Activated CD4-positive, alpha-beta memory T cell treated with anti-CD3 and anti-CD28 coated beads for 36 hours (primary cell): ENCODE results near the gene CDC42EP4. TPM values are rescaled to one million over a fixed set of nuclear protein-coding genes. Genes with fewer than 3 reads are reported as not detected.
"Not testable (repeated sequence)": the region's sequence is repeated elsewhere in the genome, so short reads cannot be mapped to it uniquely, and the experiment has no call there.

ENCODE experiments used
- CTCF ChIA-PET: fragments of 350-600 bp; sonication (Branson Sonifier 250); formaldehyde crosslinking; loops from one replicate; lab custom pipeline; 2021; ENCODE audit warnings: antibody characterized with exemption, inconsistent platforms; lab: Charles Lee
- POLR2A ChIA-PET: fragments of 350-600 bp; sonication (Branson Sonifier 250); formaldehyde crosslinking; loops from one replicate; lab custom pipeline; 2021; ENCODE audit warnings: antibody characterized with exemption; lab: Charles Lee
- DNase-seq: peaks from one replicate; pipeline ENCODE4 v3.0.0-alpha.2; 2020
- H3K27ac Mint-ChIP-seq: one replicate; pipeline ENCODE4 v1.8.0; 2021; ENCODE audit warnings: mixed read lengths
- H3K27me3 Mint-ChIP-seq: one replicate; pipeline ENCODE4 v1.8.0; 2021; ENCODE audit warnings: mixed read lengths
- H3K36me3 Mint-ChIP-seq: one replicate; pipeline ENCODE4 v1.8.0; 2021; ENCODE audit warnings: mixed read lengths
- H3K4me1 Mint-ChIP-seq: one replicate; pipeline ENCODE4 v1.8.0; 2021; ENCODE audit warnings: low read depth, mixed read lengths
- H3K4me3 Mint-ChIP-seq: one replicate; pipeline ENCODE4 v1.8.0; 2021; ENCODE audit warnings: mild to moderate bottlenecking, mixed read lengths
- H3K9me3 Mint-ChIP-seq: one replicate; pipeline ENCODE4 v1.8.0; 2021; ENCODE audit warnings: mixed read lengths
- intact Hi-C: fragments of 100-400 bp; cut with micrococcal nuclease; formaldehyde crosslinking; loops from one replicate; pipeline ENCODE4 v1.15.1; 2023
- total RNA-seq, 2 experiments: library from RNA; stranded (reverse); gene quantifications; one replicate each; pipeline ENCODE4 v1.2.3, GENCODE V29; 2021

CDC42EP4 gene
- total RNA-seq, 2 experiments from 2014 or later: 1.6 to 1.7 TPM

DNA sequence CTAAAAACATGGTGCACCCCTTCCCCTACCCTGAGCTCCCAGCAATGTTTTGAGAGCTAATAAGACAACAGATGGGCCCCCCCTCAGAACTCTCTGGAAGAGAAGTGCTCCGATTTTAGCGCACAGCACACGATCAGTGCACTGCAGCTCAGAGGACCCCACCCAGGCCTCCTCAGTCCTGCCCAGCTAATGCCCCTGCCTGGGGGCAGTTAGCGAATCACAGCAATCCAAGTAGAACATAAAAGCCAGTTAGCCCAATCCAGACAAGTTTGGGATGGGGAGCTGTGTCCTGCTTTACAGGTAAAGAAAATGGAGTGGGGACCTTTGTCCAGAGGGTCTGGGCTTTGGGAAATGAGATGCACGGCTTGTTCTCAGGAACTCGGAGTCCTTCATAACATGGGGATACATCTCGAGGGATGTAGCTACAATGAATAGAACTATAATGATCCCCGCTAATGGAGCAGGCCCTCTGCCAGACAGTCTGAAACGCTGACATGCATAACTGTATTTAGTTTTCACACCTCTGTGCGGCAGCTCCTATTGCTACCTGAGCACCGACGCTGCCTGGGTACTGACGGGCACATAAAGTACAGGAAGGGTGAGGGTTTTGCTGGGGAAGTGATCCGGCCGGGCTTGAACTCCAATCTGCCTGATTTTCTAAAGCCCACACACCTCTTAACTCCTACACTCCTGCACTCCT lies 29.7 kb upstream of the CDC42EP4 start:
- Mint-ChIP-seq H3K4me1 (peaks cover 6% of the 10 kb centered on the region), H3K9me3 (no peaks in the 10 kb centered on the region), H3K27ac (no peak overlapping the region), H3K36me3 (no peaks in the 10 kb centered on the region), H3K27me3 (peaks cover 2% of the 10 kb centered on the region), H3K4me3 (no peak overlapping the region)
- no peak for DNase-seq
- intact Hi-C loops: loop anchor here (2.0 kb wide), 1 partner anchor 31 kb away; no protein-coding TSS in a partner anchor
- CTCF ChIA-PET: interaction anchor here (0.7 to 1.7 kb wide), 3 partner anchors 28 to 1503 kb away, joined by 3 to 6 read pairs (median 3); no protein-coding TSS in a partner anchor
- POLR2A ChIA-PET: no interaction called here

GRCh38 chr17:73340093-73340596 lies 28.3 kb upstream of the CDC42EP4 start:
- no peaks in the 10 kb centered on the region for H3K9me3 Mint-ChIP-seq
- no peak overlapping the region for H3K4me3 Mint-ChIP-seq
- H3K27ac Mint-ChIP-seq: no peak overlapping the region
- H3K4me1 Mint-ChIP-seq: peaks cover 6% of the 10 kb centered on the region
- peak; percentile 31 for DNase-seq
- peaks cover 2% of the 10 kb centered on the region for H3K27me3 Mint-ChIP-seq
- ChIA-PET CTCF (interaction anchor here (1.0 kb wide), 1 partner anchor 29 kb away, joined by 5 read pairs; no protein-coding TSS in a partner anchor), POLR2A (no interaction called here)
- H3K36me3 Mint-ChIP-seq: no peaks in the 10 kb centered on the region
- intact Hi-C loops: loop anchor here (2.0 kb wide), 1 partner anchor 29 kb away; no protein-coding TSS in a partner anchor

GRCh38 chr17:73338566-73339197 lies 26.9 kb upstream of the CDC42EP4 start:
- H3K27me3 Mint-ChIP-seq: peaks cover 2% of the 10 kb centered on the region
- ChIA-PET CTCF (interaction anchor here (0.8 kb wide), 1 partner anchor 31 kb away, joined by 4 read pairs; no protein-coding TSS in a partner anchor), POLR2A (no interaction called here)
- H3K4me1 Mint-ChIP-seq: peaks cover 7% of the 10 kb centered on the region
- no peak overlapping the region for H3K27ac Mint-ChIP-seq
- intact Hi-C loops: no loop called here
- no peak overlapping the region for H3K4me3 Mint-ChIP-seq
- no peaks in the 10 kb centered on the region for H3K9me3 Mint-ChIP-seq
- H3K36me3 Mint-ChIP-seq: no peaks in the 10 kb centered on the region
- no peak for DNase-seq

DNA sequence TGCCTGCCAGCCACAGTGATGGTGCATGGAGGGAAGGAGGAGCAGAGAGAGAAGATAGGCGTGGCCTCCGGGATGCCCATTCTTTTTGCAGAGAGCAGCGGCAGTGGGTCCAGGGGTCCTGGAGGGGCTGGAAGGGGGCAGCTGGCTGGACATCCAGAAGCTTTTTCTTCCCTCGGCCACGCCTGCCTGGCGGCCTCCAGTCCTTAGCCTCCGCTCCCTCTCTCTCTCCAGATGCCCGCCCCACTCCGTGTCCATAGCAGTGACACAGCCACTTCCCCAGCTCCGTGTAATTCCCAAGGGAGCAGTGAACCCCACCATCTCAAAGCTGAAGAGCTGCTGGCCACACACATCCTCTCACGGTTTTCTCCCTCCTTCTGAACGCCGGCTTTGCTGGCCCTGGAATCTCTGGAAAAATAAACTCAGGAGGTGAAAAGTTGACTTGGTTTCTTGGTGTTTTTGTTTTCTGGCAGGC lies 26.3 kb upstream of the CDC42EP4 start:
- peaks cover 7% of the 10 kb centered on the region for H3K4me1 Mint-ChIP-seq
- no peak overlapping the region for H3K4me3 Mint-ChIP-seq
- peaks cover 2% of the 10 kb centered on the region for H3K27me3 Mint-ChIP-seq
- no peak for DNase-seq
- POLR2A ChIA-PET: interaction anchor here (0.7 kb wide), 1 partner anchor 115 kb away, joined by 3 read pairs; no protein-coding TSS in a partner anchor
- intact Hi-C loops: no loop called here
- no peaks in the 10 kb centered on the region for H3K36me3 Mint-ChIP-seq
- no peaks in the 10 kb centered on the region for H3K9me3 Mint-ChIP-seq
- H3K27ac Mint-ChIP-seq: no peak overlapping the region
- CTCF ChIA-PET: no interaction called here

GRCh38 chr17:73337330-73337710 lies 25.5 kb upstream of the CDC42EP4 start:
- intact Hi-C loops: no loop called here

GRCh38 chr17:73336408-73337329 lies 24.9 kb upstream of the CDC42EP4 start:
- CTCF ChIA-PET: no interaction called here
- no peak overlapping the region for H3K4me3 Mint-ChIP-seq
- peaks cover 7% of the 10 kb centered on the region for H3K4me1 Mint-ChIP-seq
- H3K27ac Mint-ChIP-seq: no peak overlapping the region
- H3K27me3 Mint-ChIP-seq: no peaks in the 10 kb centered on the region
- no peak for DNase-seq
- H3K9me3 Mint-ChIP-seq: no peaks in the 10 kb centered on the region
- no peaks in the 10 kb centered on the region for H3K36me3 Mint-ChIP-seq
- POLR2A ChIA-PET: no interaction called here
- intact Hi-C loops: no loop called here

More at GRCh38 chr17:73337330-73337710, 25.5 kb upstream of the CDC42EP4 start:
- POLR2A ChIA-PET: no interaction called here
- Mint-ChIP-seq H3K27me3 (no peaks in the 10 kb centered on the region), H3K27ac (no peak overlapping the region), H3K4me1 (peaks cover 7% of the 10 kb centered on the region), H3K4me3 (no peak overlapping the region), H3K9me3 (no peaks in the 10 kb centered on the region), H3K36me3 (no peaks in the 10 kb centered on the region)
- CTCF ChIA-PET: no interaction called here
- no peak for DNase-seq

DNA sequence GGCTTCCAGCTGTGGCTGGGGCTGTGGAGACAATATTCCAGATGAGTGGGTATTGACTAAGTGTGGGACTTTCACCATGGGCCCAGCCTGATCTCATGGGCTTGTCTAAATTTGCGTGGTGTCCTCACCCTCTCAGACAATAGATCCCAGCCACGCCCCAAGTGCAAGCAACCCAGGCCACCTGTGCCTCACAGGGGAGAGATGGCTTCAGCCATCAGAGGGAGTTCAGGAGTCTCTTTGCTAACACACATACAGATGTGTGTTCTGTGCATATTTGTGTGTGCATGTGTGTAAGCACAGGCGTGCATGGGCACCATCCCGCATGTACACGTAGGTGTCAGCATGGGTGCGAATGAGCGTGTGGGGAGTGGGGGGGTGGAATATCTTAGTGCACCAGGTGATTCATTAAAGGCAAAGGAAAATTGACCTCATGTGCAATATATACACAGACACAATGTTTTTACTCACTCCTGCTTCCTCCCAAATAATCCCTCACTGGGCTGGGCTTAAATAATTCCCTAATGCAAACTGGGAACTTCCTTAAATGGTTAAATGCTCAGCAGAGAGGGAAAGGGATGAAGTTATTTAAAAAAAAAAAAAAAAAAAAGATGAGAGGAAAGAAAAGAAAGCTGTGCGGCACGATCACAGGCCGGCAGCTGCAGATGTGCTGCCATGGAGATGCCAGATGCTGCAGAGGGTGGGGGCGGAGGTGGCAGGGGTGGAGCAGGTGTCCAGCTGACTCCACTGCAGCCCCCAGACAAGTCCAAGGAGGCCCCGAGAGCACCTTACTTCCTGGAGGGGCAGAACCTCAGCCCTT lies 24.0 kb upstream of the CDC42EP4 start:
- no peak for DNase-seq
- POLR2A ChIA-PET: no interaction called here
- H3K27ac Mint-ChIP-seq: no peak overlapping the region
- H3K4me1 Mint-ChIP-seq: peaks cover 7% of the 10 kb centered on the region
- no peaks in the 10 kb centered on the region for H3K9me3 Mint-ChIP-seq
- intact Hi-C loops: no loop called here
- no peak overlapping the region for H3K4me3 Mint-ChIP-seq
- CTCF ChIA-PET: no interaction called here
- no peaks in the 10 kb centered on the region for H3K36me3 Mint-ChIP-seq
- H3K27me3 Mint-ChIP-seq: no peaks in the 10 kb centered on the region

DNA sequence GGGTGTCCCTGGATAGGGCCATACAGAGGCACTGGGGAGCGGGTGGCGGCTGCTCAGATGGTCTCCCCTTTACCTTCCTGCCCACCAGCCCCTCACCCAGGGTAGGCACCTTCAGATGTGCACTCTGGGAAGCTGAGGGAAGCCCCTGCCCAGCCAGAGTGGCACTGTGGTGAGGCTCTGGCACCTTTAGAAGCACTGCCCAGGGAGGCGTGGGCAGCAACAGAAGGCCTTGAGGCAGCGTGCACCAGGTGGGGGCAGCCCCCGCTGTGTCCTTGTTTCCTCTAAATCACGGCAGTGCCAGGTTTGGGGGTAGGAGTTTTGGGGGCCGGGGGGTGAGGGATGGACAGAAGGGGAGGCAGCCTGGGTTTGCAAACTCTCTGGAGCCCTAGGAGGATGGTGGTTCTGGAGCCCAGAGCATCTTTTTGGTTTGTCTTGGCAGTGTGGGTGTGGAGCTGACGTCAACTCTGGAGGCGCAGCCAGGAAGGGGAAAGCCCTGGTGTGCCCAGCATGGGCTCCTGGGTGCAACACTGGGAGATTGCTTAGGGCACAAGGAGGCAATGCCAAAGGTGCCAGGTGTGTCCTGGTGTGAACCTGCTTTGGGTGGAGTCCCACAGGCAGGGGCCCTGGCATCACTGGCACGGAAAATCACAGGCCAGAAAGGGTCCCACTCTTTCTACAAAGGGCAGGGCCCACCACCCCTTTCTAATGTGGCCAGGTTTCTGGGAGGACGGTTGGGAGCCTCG lies 23.1 kb upstream of the CDC42EP4 start:
- CTCF ChIA-PET: no interaction called here
- Mint-ChIP-seq H3K4me1 (peaks cover 2% of the 10 kb centered on the region), H3K9me3 (no peaks in the 10 kb centered on the region), H3K27me3 (no peaks in the 10 kb centered on the region), H3K36me3 (no peaks in the 10 kb centered on the region), H3K4me3 (no peak overlapping the region), H3K27ac (no peak overlapping the region)
- DNase-seq: peak; percentile 33
- POLR2A ChIA-PET: no interaction called here
- intact Hi-C loops: no loop called here

DNA sequence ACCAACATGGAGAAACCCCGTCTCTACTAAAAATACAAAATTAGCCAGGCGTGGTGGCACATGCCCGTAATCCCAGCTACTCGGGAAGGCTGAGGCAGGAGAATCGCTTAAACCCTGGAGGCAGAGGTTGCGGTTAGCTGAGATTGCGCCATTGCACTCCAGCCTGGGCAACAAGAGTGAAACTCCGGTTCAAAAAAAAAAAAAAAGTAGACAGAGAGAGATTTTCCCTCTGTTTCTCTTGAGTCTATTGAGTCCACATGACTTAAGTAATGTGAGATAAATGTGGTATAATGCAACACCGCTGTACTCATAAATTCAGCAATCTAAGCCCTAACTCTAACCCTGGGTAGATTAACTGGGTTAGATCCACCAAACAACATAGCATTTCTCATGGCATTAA lies 21.6 kb upstream of the CDC42EP4 start:
- H3K9me3 Mint-ChIP-seq, H3K36me3 Mint-ChIP-seq, H3K27ac Mint-ChIP-seq, H3K4me3 Mint-ChIP-seq, POLR2A ChIA-PET, H3K4me1 Mint-ChIP-seq, intact Hi-C loops, DNase-seq, CTCF ChIA-PET, H3K27me3 Mint-ChIP-seq: not testable (repeated sequence)

DNA sequence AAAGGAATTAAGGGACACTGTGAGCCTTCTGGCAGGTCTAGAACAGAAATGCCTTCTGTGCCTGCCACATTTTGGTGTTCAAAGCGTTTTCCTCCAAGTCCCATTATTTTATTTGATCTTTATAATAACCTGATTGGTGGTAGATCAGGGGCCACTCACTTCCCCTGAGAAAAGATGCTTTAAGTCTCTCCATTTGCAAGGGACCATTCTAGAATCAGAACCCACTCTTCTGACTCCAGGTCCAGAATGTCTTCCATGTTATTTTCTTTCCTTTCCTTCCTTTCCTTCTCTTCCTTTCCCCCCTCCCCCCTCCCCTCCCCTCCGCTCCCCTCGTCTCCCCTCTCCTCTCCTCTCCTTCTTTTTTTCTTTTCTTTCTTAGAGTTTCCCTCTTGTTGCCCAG lies 19.3 kb upstream of the CDC42EP4 start:
- intact Hi-C loops: no loop called here
- no peaks in the 10 kb centered on the region for H3K9me3 Mint-ChIP-seq
- no peak for DNase-seq
- no peak overlapping the region for H3K4me3 Mint-ChIP-seq
- peaks cover 2% of the 10 kb centered on the region for H3K4me1 Mint-ChIP-seq
- no peaks in the 10 kb centered on the region for H3K27me3 Mint-ChIP-seq
- H3K36me3 Mint-ChIP-seq: no peaks in the 10 kb centered on the region
- no peak overlapping the region for H3K27ac Mint-ChIP-seq
- ChIA-PET CTCF (interaction anchor here (0.8 kb wide), 1 partner anchor 39 kb away, joined by 3 read pairs; no protein-coding TSS in a partner anchor), POLR2A (no interaction called here)

GRCh38 chr17:73327676-73328075 lies 15.9 kb upstream of the CDC42EP4 start:
- Mint-ChIP-seq H3K4me1 (no peaks in the 10 kb centered on the region), H3K36me3 (no peaks in the 10 kb centered on the region), H3K27ac (no peak overlapping the region), H3K4me3 (no peak overlapping the region), H3K27me3 (peaks cover 5% of the 10 kb centered on the region), H3K9me3 (peaks cover 2% of the 10 kb centered on the region)
- ChIA-PET POLR2A (no interaction called here), CTCF (no interaction called here)
- intact Hi-C loops: no loop called here
- DNase-seq: no peak
